ENCODE measurements around the gene CBLN3. TPM values are rescaled to one million over a fixed set of nuclear protein-coding genes. Genes with fewer than 3 reads are reported as not detected.
"Not testable (repeated sequence)": the region's sequence is repeated elsewhere in the genome, so short reads cannot be mapped to it uniquely, and the experiment has no call there.

Gene CBLN3
- total RNA-seq, 1 donor from 2014 or later: 1.3 TPM

DNA sequence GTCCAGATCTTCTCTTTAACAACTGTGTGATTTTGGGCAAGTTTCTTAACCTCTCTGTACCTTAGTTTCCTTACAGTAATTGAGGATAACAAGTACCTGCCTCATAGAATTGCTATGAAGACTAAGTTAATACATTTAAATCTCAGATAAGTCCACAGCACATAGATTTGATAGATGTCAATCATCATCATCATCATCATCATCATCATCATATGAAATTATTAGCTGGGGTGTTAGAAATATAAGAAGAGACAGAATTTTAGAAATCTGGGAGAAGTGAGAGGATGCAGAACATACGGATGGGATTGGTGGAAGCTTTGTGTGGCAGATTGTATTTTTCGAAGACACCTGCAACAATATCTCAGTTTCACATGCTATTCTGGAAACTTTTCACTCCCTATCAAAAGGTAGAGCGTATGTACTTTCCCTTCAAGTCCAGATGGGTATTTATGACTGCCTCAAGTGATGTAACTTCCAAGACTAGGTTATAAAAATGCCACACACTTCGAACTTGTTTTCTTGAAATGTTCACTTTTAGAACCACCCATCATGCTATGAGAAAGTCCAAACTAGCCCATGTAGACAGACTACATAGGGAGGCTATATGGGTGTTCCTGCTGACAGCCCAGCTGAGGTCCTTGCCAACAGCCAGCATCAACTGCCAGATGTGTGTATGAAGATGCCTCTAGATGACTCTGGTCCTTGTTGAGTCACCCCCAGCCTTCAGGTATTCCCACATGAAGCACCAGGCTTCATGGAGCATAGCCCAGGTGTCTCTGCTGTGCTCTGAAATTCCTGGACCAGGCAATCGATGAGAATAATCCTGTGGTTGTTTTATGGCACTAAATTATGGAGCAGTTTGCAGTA lies 33.8 kb upstream of the CBLN3 start:
- no peak overlapping the region for H3K4me3 ChIP-seq (ENCODE audit: low read depth, low read length)
- TF ChIP-seq CTCF (conservative IDR thresholded peaks at IDR 0.05; ENCODE audit: low read depth, low read length): no peak
- DNase-seq (ENCODE audit: low read depth): no peak

- H3K4me3 ChIP-seq (ENCODE audit: low read depth, low read length): no peak overlapping the region
- TF ChIP-seq CTCF (conservative IDR thresholded peaks at IDR 0.05; ENCODE audit: low read depth, low read length): no peak
- no peak for DNase-seq (ENCODE audit: low read depth)
Observed at GRCh38 chr14:24461336-24461735, 31.9 kb upstream of the CBLN3 start.

GRCh38 chr14:24459331-24459730 lies 29.9 kb upstream of the CBLN3 start:
- no peak overlapping the region for H3K4me3 ChIP-seq (ENCODE audit: low read depth, low read length)
- no peak for TF ChIP-seq CTCF (conservative IDR thresholded peaks at IDR 0.05; ENCODE audit: low read depth, low read length)
- DNase-seq (ENCODE audit: low read depth): no peak

- no peak overlapping the region for H3K4me3 ChIP-seq (ENCODE audit: low read depth, low read length)
- no peak for TF ChIP-seq CTCF (conservative IDR thresholded peaks at IDR 0.05; ENCODE audit: low read depth, low read length)
- DNase-seq (ENCODE audit: low read depth): no peak
Observed at GRCh38 chr14:24458736-24459135, 29.3 kb upstream of the CBLN3 start.

- DNase-seq (ENCODE audit: low read depth): no peak
- no peak overlapping the region for H3K4me3 ChIP-seq (ENCODE audit: low read depth, low read length)
- TF ChIP-seq CTCF (conservative IDR thresholded peaks at IDR 0.05; ENCODE audit: low read depth, low read length): no peak
Observed at GRCh38 chr14:24456980-24457379, 27.5 kb upstream of the CBLN3 start.

DNA sequence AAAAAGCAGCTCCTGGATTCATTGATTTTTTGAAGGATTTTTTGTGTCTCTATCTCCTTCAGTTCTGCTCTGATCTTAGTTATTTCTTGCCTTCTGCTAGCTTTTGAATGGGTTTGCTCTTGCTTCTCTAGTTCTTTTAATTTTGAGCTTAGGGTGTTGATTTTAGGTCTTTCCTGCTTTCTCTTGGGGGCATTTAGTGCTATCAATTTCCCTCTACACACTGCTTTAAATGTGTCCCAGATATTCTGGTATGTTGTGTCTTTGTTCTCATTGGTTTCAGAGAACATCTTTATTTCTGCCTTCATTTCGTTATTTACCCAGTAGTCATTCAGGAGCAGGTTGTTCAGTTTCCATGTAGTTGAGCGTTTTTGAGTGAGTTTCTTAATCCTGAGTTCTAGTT lies 21.4 kb upstream of the CBLN3 start:
- not testable (repeated sequence) for DNase-seq (ENCODE audit: low read depth); H3K4me3 ChIP-seq (ENCODE audit: low read depth, low read length)

- peak overlapping the region; percentile 70 for H3K4me3 ChIP-seq (ENCODE audit: low read depth, low read length)
- DNase-seq (ENCODE audit: low read depth): no peak
- TF ChIP-seq CTCF (conservative IDR thresholded peaks at IDR 0.05; ENCODE audit: low read depth, low read length): no peak
Observed at GRCh38 chr14:24443053-24443665, 13.7 kb upstream of the CBLN3 start.

All from epithelial cell of proximal tubule (primary cell).